GM21717 (cell line): ENCODE data around the gene GCSH.
"Not testable (repeated sequence)": the region's sequence is repeated elsewhere in the genome, so short reads cannot be mapped to it uniquely, and the experiment has no call there.

ENCODE experiments used
- ATAC-seq: cut with Tn5 transposase; IDR thresholded peaks from one replicate; pipeline ENCODE4 v1.9.1; 2021; ENCODE audit warnings: mild to moderate bottlenecking, moderate library complexity; ENCODE audit not compliant: unreplicated experiment

GCSH gene

DNA sequence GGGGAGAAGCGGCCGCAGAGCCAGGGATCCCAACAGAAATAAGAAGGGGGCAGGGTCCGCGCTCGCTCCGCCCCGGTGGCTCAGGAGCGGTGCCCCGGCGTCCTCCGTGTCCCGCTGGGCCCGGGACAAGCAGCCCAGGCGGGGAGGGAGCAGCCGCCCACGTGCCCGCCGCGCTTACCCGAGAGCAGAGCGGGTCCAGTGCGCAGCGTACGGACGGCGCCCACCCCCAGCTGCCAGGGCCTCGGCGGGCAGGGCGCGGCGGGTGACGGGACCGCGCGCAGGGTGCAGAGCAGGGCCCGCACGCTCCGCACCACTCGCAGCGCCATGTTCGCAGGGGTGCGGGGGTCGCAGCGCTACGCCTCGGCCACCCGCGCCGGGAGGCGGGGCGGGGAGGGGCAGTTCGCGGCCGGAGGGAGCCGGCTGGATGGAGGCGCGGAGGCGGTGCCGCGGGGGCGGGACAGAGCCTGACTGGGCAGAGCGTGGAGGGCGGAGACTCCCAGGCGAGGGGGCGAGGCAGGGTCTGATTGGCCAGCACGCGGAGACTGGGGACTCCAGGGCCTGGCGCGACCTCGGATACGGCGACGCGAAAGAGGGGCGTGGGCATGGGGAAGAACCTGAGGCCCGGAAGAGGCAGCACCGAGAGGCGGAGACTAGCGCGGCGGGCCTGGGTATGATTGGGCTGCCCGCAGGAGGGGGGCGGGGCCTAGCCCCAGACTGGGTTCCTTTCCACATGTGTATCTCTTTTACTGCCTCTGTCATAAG, at the start of gene GCSH:
GCSH (minus strand) TSS at position 443 of the 762 bp plus-strand sequence; CDS start at position 326, 117 bp downstream.
- peak; percentile 98 for ATAC-seq

DNA sequence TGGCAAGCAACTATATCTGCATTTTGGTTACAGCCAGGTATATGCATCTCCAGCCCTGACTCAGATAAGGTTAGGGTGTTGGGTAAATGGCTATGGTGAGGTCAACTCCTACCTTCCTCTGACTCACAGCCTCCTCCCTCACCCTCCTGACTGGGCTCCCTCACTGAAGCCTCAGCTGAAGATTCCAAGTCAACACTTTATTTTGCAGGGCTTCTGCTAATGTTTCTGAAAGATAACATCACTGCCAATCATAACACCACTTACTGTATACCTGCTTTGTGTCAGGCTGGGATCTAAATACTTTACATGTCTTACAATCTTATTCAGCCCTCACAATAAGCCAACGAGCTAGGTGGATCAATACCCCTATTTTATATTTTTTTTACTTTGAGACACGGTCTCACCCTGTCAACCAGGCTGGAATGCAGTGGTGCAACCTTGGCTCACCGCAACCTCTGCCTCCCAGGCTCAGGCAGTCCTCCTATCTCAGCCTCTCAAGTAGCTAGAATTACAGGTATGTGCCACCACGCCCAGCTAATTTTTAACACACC, 47.8 kb upstream of the GCSH start:
- ATAC-seq, result no peak

DNA sequence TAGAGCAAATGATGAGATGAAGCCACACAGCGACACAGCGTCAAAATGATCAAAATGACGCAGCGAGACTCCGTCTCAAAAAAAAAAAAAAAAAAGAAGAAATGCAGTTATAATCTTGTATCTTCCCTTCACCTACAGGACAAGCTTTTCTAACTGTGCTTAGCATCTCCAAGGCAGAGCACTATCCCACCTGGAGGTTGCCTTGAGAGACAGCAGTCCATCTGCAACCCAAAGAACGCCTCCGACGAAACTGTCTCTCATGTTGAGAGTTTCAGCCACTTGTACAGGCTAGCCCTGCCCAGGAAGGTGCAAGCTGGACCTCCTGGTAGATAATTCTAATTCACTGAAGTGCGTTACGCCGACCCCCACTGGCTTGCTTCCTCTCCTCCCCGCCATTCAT, 46.7 kb upstream of the GCSH start:
- ATAC-seq, result no peak

DNA sequence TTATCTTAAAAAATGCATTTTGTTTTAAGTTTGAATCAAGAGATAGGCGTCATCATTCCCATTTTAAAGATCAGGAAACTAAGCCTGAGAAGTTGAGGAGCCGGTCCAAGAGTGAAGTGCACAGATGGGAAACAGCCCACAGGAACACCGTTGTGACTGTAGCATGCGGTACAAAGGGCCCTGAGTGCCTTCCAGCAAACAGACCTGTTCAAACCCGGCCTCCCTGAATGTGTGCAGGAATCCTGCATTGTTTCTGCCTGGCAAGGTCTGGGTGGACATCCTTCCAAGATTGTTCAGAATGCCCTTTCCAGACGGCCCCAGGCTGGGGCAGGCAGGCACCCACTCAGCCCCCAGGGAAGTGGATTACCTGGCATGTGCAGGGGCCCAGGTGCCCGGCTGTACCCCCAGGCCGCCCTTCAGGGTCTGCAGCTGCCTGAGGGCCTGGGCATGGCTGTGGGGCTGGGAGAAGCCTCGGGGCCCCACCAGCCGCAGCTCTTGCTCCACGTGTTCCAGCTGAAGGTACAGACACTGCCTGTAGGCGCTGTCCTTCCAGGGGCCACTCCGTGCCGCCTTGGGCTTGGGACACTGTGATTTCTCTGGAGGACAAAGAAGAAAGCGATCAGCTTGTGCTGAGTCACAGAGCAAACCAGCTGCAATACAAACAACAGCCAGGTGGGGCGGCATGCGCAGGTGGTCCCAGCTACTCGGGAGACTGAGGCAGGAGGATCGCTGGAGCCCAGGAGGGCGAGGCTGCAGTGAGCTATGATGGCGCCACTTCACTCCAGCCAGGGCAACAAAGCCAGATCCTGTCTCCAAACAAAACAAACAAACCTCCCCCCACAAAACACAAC, 45.0 kb upstream of the GCSH start:
- no peak for ATAC-seq

DNA sequence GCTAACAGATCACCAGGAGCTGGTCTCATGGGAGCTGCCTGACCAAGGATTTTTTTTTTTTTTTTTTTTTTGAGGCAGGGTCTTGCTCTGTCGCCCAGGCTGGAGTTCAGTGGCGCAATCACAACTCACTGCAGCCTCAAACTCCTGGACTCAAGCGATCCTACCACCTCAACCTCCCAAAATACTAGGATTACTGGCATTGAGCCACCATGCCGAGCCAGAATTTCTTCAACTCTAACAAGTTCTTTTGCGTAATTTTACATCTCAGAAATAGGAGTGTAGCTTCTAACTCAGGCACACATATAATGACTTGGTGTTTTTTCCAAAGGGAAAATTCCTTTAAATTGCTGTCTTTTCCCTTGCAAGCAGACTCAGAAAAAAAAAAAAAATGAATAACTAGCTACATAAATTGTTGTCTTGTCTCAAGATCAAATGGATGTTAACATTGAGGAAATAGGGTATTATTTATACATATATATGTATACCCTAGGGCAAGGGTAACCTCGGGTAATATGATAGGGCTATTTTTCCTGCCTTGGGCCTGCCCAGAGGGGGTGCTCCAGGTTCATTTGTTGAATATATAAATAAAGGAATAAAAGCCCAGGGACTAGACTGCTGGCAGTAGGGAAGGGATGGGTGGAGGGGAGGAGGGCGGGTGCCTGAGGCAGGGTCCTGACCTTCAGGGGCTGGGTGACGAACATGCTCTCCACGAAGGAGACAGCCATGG, 42.8 kb upstream of the GCSH start:
- no peak for ATAC-seq

DNA sequence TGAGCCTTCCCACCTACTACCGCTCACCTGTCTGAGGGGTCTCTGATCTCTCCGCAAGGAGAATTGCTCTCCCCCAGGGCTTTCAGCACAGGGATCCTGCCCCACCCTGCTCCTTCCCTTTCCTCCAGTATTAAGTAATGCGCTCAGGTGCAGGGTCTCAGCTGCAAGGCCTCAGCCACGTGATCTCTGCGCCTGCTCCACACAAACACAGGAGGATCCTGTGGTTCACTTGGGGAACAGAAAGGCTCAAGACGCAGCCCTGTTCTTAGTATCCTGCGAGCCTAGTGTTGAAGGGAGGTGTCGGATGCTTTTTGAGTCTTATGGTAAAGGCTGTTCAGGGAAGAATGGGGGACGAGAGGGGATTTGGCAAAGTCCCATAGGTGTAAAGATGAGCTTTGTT, 41.6 kb upstream of the GCSH start:
- no peak for ATAC-seq

DNA sequence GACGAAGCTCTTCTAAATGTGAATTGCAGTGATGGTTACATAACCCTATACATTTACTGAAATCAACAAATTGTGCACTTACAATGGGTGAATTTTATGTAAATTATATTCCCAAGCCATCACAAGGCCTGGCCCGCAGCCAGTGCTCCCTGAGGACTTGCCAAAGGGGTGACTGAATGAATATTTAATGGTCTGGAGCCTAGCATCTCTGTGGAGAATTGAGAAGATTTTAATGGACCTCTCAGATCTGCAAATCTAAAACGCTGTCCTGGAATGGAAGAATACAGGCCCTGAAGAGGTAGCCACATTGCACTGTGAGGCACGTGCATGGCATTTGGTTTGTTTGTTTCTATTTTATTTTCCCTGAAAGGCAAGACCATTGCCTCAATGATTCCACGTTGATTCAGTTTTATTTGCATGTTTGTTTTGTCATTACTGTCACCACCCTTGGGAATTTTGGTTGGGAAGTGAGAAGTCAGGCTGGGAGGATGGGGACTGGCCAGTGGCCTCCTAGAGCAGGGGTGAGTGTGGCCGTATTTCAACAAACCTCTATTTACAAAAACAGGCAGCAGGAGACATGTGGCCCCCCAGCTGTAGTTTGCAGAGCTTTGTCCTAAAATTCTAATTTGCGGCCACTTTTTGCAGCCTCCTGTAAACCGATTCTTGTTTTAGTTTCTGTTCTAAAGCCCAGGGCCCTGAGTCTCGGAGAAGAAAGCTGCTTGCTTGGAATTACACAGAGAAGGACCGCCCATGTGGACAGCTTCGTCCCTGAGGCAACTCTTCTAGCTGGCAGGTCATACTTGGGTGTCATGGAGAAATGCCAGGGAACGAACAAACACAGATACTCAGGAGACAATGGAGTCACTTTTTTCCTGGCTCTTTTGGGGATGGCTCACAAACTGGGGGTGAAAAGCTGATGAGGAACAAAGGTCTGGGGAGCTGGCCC, 40.5 kb upstream of the GCSH start:
- ATAC-seq, result no peak

DNA sequence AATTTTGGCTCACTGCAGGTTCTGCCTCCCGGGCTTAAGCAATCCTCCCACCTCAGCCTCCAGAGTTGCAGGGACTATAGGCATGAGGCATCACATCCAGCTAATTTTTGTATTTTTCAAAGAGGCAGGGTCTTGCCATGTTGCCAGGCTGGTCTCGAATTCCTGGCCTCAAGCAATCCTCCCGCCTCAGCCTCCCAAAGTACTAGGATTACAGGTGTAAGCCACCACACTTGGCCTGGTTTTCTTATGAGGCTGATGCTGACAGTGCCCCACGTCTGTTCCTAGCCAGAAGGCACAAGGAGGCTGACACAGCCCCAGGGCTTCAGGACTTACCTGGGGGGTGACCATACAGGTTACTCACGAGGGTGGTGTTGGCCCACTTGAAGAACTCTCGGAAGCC, 33.9 kb upstream of the GCSH start:
- ATAC-seq, result no peak

DNA sequence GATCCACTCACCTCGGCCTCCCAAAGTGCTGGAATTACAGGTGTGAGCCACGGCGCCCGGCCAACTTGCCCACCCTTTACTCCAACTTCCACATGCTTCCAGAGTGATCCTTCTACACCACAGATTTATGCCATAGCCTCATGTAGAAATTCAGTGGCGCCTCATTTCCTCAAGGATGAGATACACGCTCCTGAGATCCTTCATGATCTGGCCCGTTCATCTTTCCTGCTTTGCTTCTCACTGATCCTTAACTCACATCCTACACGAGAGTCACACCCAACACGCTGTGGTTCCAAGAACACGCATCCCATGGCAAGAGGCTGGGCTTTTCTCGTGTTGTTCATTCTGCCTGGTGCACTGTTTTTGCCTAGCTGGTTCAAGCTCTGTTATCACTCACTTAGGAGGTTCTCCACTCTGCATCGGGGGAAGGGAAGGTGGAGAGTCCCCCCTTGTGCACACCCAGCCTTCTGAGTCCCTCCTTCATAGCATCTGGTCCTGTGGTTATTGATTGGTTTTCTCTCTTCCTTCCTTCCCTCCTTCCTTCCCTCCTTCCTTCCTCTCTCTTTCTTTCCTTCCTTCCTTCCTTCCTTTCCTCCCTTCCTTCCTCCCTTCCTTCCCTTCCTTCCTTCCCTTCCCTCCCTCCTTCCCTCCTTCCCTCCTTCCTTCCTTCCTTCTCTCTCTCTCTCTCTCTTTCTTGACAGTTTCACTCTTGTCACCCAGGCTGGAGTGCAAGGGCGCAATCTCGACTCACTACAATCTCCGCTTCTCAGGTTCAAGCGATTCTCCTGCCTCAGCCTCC, 32.7 kb upstream of the GCSH start:
- no peak for ATAC-seq

DNA sequence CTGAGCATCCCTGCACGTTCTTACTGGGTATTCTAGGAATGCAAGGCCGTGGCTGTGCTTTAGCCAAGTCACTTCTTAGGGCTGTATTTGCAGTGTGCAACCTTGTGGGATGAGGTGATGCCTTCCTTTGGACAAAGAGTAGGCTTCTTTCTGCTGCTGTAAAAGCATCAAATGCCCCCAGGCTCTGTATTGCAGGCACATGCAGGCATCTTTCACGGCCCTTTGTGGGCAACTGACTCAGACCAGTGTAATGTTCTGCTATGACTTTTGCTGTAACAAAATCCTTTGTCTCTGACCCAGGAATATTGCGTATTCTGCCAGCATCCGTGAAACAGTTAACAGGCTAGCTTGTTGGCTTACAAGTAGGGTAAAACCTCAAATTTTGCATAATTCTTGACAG, 30.9 kb upstream of the GCSH start:
- no peak for ATAC-seq

DNA sequence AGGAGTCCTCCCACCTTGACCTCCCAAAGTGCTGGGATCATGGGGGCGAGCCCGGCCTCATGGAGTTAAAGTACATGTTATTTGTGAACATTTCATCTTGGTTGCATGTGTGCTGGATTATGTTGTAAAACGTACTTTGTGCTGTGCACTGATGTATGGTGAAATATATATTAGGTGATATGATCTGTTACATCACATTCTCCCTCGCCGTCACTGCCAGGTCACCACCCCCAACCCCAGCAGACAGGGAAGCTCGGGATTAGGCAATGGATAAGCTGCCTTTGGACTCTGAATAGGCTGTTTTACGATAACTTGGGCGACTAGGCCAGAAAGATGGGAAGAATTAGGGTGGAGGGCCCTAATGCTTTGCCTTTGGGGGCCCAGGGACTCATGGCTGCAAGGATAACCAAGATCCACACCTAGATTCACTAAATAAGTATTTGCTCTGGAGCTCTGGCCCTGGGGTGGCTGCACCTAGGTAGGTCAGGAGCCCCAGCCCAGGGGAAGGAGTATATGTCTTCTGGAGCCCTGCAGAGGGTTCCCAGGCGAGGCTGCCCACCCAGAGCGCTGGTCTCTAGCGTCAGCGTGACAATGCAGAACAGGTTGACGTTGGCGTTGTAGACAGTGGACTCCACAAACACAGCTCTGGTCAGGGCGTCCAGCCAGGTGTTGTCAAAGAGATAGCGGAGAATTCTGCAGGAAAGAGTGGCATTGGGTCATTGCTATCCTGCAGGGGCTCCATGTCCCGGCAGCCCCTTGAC, 27.1 kb upstream of the GCSH start:
- ATAC-seq, result no peak

DNA sequence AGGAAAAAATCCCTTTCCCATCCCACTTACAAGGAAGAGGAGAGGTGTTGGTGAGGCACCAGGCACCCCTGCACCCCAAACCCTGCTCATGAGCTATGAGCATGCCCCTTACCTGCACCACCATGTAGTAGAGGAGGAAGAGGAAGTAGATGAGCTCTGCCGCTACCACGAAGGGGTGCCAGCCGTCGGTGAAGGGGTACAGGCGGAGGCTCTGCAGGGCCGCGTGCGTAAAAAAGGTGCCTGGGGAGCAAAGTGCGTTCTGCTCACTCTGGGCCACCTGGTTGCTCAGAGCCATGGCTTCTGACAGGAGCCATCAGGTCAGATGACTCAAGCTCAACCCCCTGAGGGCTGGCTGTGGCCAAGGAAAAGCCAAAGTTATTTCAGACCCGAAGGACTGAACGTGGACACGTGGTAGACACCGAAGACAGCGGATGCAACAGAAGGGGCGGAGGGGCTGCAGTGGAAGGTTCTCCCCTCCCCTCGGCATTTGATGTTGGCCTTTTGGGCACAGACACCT, 25.3 kb upstream of the GCSH start:
- ATAC-seq, result no peak

DNA sequence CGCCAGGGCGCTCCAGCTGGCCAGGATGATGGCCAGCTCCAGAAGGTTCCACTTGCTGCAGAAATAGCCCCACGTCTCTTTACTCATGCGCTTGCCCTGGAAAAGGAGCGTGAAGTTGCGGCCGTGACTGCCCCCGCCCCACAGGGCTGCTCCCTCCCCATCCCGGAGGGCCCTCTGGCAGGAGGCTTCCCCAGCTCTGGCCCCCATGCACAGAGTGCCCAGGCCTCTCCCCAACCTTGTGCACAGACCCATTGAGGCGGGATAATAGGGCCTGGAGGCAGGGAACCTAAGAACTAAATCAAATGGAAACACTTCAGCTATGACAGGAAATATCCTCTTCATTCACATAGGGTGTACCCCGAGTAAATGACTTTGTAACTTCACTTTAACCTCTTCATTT, 21.2 kb upstream of the GCSH start:
- ATAC-seq, result no peak

DNA sequence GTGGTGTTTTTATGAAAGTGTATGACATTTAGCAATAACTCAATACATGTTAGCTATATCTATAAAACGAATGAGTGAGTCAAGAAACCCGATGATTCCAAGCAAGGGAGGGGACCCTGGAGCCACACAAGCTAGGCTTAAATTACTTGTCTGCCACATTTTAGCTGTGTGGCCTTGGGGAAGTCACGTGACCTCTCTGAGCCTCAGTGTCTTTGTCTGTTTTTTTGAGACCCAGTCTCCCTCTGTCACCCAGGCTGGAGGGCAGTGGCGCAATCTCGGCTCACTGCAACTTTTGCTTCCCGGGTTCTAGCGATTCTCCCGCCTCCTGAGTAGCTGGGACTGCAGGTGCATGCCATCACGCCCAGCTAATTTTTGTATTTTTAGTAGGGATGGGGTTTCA, 20.1 kb upstream of the GCSH start:
- no peak for ATAC-seq

DNA sequence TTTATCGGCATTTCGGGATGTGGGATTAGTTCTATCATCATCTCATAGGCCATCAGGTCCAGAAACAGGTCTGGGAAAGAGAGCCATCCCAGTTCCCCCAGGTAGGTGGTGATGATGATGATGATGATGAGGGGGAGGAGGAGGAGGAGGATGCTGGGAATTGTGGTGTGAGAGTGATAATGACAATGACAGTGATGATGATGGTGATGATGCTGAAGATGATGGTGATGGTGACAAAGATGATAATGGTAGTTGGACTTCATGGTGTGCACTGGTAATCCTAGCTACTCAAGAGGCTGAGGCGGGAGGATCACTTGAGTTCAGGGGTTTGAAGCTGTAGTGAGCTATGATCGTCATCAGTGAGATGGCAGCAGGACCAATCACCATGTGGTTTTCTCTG, 16.3 kb upstream of the GCSH start:
- ATAC-seq, result no peak

DNA sequence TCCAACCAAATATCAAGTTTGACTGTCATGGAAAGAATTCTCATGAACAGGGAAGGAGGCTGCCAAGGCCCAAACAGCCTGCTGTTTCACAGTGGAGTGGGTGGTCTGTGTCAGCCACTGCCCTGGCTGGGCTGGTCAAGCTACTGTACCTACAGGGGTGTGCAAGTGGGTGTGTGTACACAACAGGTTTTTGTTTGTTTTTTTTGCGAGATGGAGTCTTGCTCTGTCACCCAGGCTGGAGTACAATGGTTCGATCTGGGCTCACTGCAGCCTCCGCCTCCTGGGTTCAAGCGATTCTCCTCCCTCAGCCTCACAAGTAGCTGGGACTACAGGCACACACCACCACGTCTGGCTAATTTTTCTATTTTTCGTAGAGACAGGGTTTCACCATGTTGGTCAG, 13.1 kb upstream of the GCSH start:
- ATAC-seq, result not testable (repeated sequence)

DNA sequence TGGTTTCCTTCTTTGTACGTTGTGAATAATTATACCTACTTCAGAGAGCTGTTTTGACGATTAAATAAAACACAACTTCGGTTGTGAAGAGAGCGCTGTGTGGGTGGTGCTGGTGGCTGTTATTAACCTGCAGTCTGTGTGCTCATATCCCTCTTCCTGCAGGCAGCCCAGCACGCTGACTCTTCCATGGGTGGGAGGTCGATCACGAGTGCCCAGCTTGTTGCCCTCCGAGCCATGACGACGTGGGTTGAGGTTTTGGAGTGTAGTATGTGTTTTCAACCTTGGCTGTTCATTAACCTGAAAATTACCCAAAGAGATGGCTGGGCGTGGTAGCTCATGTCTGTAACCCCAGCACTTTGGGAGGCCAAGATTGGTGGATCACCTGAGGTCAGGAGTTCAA, 11.3 kb upstream of the GCSH start:
- ATAC-seq, result no peak

DNA sequence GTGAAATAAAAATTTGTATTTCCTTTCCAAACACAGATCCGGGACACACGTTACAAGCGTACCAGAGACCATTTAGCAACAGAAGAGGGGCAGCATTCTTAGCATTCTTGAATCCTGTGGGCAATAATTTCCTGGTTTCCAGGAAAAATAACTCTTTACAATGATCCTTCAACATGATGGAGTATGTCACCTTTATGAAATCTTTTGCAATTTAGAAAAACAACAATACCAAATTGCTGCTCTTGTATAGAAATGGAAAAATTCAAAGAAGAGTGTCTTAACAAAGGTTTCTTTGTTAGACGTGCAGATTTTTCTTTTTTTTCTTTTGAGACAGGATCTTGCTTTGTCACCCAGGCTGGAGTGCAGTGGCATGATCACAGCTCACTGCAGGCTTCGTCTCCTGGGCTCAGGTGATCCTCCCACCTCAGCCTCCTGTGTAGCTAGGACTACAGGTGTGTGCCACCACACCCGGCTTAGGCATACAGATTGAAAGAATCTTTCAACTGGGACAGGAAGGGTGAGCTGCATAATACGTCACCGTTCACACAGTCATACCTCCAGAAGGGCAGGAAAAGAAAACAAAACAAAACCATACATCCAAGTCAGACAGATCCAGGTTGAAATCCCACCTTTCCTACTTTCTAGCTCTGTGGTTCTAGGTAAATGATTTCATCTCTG, 10.8 kb upstream of the GCSH start:
- no peak for ATAC-seq
